Activated naive CD4-positive, alpha-beta T cell treated with anti-CD3 and anti-CD28 coated beads, Interleukin-2, amount 50 U/mL, for 24 hours (primary cell): ENCODE measurements around the gene LDLRAD2.

Experiments used
- H3K27ac Mint-ChIP-seq: one replicate; pipeline ENCODE4 v1.8.0; 2021; ENCODE audit warnings: mild to moderate bottlenecking, mixed read lengths
- H3K27me3 Mint-ChIP-seq: one replicate; pipeline ENCODE4 v1.8.0; 2021; ENCODE audit warnings: mixed read lengths
- H3K36me3 Mint-ChIP-seq: one replicate; pipeline ENCODE4 v1.8.0; 2021; ENCODE audit warnings: mixed read lengths
- H3K4me1 Mint-ChIP-seq: one replicate; pipeline ENCODE4 v1.8.0; 2021; ENCODE audit warnings: mixed read lengths
- H3K4me3 Mint-ChIP-seq: one replicate; pipeline ENCODE4 v1.8.0; 2021; ENCODE audit warnings: mild to moderate bottlenecking, mixed read lengths
- H3K9me3 Mint-ChIP-seq: one replicate; pipeline ENCODE4 v1.8.0; 2021; ENCODE audit warnings: mixed read lengths

Gene LDLRAD2

DNA sequence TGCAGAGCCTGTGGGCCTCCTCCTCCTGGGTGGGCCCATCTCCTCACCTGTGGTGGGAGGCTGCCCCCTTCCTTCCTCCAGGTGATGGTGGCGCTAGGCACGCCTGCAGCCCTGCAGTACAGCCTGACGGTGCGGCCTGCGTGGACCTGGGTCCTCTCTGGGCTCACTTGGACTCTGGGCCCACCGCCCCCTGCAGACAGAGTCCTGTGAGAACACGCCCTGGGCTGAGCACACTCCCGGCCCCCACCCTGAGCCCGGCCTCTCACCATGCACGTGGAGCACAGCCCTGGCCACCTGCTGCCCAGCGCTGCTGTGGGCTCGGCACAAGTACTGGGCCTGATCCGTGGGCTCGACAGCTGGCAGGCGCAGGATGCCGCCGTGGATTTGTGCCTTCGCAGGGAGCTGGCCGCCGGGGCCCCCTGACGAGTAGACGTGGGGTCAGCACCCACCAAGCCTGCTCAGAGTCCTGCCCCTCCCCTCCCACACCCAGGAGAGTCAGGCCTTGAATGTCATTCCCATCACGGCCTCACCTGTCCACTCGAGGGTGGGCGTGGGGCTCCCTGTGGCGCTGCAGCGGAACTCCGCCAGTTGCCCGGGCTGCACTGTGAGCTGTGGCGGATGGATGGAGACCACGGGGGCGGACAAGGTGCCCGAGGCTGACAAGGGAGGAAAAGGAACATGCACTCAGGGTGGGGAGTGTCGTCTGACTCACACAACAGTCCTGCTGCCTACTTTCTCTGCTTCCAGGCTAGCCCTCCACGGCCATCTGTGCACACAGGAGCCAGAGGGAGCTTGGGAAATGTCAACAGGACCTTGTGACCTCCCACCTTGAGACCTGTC is 43.4 kb downstream of the LDLRAD2 start:
- Mint-ChIP-seq H3K4me3 (no peak overlapping the region), H3K36me3 (no peaks in the 10 kb centered on the region), H3K9me3 (no peaks in the 10 kb centered on the region), H3K27me3 (no peaks in the 10 kb centered on the region), H3K27ac (no peak overlapping the region), H3K4me1 (no peaks in the 10 kb centered on the region)

DNA sequence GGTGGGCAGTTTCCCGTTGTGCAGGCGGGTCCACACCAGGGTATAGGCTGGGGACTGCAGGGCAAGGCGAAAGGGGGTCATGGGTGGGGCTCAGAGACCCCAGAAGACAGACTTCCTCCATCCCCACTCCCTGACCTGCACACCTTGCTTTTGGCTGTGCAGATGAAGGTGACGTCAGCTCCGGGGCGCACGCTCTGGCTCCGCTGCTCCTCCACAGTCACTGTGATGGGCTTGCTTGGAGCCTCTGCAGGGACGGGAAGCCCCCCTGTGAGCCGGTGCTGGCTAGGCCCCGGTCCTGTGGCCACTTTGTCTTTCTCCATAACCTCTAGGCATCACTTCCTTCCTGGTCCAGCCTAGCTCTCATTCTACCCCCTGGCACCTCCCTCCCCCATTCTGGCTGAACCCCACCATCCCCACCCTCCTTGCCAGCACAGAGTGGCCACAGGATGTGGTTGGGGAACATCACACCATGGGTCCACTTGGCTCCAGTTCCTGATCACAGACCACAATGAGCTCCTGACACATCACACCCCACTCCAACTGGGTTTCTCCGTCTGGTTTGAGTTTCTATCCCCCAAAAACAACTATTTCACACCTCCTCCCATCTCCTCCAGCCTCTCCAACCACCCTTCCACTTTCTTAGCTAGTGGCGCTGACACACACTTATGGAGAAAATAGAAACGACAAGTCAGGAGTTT is 45.2 kb downstream of the LDLRAD2 start:
- no peaks in the 10 kb centered on the region for H3K27me3 Mint-ChIP-seq
- H3K4me1 Mint-ChIP-seq = no peaks in the 10 kb centered on the region
- H3K36me3 Mint-ChIP-seq = peaks cover 2% of the 10 kb centered on the region
- H3K4me3 Mint-ChIP-seq = no peak overlapping the region
- H3K9me3 Mint-ChIP-seq = no peaks in the 10 kb centered on the region
- no peak overlapping the region for H3K27ac Mint-ChIP-seq

DNA sequence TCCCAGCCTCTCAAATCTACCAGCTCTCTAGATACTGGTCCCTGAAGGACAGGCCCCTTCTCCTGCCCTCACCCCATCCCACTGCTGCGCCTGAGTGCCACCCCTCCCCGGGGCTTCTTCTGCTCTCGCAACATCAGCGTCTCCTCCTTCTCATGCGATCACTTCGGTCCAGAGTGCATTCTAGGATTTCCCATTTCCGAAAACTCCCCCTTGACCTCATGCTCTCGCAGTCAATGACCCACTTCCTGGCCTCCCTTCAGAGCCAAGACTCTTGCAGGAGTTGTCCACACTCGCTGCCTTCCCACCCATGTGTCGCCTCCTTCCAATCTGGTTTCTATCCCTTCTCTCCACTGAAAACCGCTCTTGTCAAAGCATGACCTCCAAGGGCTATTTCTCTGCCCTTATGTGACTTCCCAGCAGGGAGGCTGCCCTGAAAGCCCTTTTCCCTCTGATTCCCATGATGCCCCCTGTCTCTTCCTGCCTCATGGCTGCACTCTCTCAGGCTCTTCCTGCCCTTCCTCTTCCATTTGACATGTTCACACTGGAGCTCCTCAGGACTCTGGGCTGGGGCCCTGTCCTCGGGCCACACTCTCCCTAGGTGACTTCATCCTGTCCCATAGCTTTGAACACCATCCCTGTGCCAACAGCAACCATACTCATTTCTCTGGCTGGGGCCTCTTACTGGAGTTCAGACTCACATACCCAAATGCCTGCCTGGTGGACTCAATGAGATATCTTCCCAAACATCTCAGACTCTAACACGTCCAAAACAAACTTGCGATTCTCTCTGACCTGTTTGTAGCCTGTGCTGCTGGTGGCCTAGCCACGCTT is 46.0 kb downstream of the LDLRAD2 start:
- Mint-ChIP-seq H3K36me3 (peaks cover 2% of the 10 kb centered on the region), H3K4me1 (no peaks in the 10 kb centered on the region), H3K9me3 (no peaks in the 10 kb centered on the region), H3K4me3 (no peak overlapping the region), H3K27ac (no peak overlapping the region), H3K27me3 (no peaks in the 10 kb centered on the region)

DNA sequence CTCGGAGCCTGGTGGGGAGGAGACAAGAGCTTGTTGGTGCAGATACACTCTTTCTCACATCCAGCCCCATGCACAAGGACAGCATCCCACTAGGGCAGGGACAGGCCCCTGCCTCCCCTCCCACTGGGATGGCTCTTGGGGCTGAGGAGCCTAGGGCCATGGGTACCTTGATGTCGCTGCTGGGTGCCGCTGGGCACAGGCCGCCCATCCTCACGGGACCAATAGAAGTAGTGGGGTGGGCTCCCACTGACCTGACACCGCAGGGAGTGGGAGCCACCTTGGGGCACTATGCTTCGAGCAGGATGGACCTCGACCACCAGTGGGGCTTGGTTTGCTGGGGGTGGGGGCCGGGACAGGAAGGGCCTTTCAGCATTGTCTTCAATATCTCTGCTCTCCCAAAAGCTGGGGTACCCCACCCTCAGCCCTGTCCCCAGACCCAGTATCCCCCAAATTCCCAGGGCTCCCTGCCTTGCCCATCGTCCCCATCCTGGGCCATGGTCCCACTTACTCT is 47.7 kb downstream of the LDLRAD2 start:
- H3K4me1 Mint-ChIP-seq = no peaks in the 10 kb centered on the region
- peaks cover 2% of the 10 kb centered on the region for H3K36me3 Mint-ChIP-seq
- no peak overlapping the region for H3K27ac Mint-ChIP-seq
- H3K4me3 Mint-ChIP-seq = no peak overlapping the region
- no peaks in the 10 kb centered on the region for H3K9me3 Mint-ChIP-seq
- no peaks in the 10 kb centered on the region for H3K27me3 Mint-ChIP-seq

DNA sequence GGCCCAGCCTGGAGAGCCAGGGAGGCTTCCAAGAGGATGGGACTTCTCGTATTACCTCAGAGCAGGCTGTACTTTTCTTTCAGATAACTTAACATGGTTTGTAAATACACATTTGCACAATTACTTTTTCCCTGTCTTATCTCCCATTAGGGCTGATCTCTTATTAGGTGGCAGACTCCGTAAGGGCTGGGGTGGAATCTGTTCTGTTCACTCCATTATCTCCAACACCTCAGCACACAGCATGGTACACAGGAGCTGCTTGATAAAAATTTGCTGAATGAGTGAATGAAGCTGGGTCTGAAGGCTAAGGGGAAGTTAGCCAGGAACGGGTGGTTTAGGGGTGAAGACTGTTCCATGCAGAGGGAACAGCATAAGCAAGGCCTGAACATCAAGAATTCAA is 48.9 kb downstream of the LDLRAD2 start:
- Mint-ChIP-seq H3K27ac (no peak overlapping the region), H3K4me3 (no peak overlapping the region), H3K9me3 (no peaks in the 10 kb centered on the region), H3K27me3 (no peaks in the 10 kb centered on the region), H3K36me3 (peaks cover 2% of the 10 kb centered on the region), H3K4me1 (no peaks in the 10 kb centered on the region)

DNA sequence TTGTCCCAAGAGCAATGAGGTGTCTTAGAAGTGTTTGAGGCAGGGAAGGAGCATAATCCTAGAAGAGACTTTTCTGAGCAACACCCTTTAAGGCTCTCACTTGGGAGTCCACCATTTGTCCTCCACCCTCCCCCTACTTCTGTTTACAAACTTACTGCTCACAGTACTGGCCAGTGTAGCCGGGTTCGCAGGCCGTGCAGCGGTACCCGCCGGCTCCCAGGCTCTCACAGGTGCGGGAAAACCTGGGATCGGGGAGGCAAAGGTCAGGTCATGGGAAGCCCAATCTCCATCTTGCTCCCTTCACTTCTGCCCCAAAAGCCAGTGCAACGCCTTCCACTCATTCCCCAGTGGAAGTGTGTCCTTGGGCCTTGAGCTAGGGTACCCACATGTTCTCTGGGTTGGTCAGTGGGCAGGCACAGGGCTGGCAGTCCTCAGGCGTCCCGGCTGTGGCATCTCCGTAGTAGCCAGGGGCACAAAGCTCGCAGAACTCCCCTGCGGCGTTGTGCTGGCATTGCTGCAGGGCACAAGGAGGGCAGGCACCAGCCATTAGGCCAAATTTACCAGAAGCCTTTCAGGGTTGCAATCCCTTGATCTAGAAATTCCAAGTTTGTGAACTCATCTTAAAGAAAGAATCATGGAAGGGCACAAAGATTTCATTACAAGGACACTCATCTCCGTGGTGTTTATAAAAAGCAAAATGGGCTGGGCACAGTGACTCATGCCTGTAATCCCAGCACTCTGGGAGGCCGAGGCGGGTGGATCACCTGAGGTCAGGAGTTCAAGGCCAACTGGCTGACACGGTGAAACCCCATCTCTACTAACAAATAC is 49.8 kb downstream of the LDLRAD2 start:
- H3K4me1 Mint-ChIP-seq = no peaks in the 10 kb centered on the region
- H3K27me3 Mint-ChIP-seq = no peaks in the 10 kb centered on the region
- no peak overlapping the region for H3K27ac Mint-ChIP-seq
- no peak overlapping the region for H3K4me3 Mint-ChIP-seq
- H3K9me3 Mint-ChIP-seq = no peaks in the 10 kb centered on the region
- H3K36me3 Mint-ChIP-seq = peaks cover 2% of the 10 kb centered on the region

DNA sequence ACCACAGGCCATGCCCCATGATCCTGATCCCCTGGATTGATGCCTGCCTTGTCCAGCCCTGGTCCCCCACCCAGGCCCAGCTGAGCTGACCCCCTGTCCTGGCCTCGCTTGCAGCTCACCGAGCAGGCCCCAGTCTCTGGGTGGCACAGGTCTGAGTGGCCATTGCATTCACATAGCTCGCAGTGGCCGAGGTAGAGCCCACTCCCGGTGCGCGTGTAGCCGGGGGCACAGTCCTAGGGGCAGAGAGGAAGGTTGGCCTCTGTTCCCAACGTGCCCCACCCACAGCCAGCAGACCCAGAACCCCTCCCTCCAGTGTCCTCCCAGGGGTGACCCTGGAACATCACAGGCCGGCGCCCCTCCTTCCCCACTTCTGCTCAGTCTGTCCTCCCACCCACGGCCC is 51.9 kb downstream of the LDLRAD2 start:
- Mint-ChIP-seq H3K27me3 (no peaks in the 10 kb centered on the region), H3K9me3 (no peaks in the 10 kb centered on the region), H3K4me1 (no peaks in the 10 kb centered on the region), H3K36me3 (peaks cover 2% of the 10 kb centered on the region), H3K4me3 (no peak overlapping the region), H3K27ac (no peak overlapping the region)

DNA sequence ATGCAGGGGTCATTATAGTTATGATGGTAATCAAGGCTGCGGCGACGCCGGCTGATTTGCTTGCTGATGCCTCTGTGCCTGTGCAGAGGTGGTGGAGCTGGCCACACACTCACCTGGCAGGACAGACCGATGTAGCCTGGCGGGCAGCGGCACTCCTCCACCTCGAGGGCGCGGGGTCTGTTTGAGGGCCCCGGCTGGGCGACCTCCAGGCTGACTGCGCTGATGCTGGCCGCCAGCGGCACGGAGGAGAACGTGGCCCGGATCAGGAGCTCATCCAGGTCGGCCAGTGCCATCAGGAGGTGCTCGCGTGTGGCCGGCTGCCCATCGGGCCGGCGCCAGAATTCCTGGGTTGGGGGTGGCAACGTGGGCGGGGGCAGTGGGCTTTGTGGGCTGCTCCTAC is 52.7 kb downstream of the LDLRAD2 start:
- Mint-ChIP-seq H3K36me3 (peaks cover 2% of the 10 kb centered on the region), H3K4me1 (no peaks in the 10 kb centered on the region), H3K27ac (no peak overlapping the region), H3K4me3 (no peak overlapping the region), H3K9me3 (no peaks in the 10 kb centered on the region), H3K27me3 (no peaks in the 10 kb centered on the region)

DNA sequence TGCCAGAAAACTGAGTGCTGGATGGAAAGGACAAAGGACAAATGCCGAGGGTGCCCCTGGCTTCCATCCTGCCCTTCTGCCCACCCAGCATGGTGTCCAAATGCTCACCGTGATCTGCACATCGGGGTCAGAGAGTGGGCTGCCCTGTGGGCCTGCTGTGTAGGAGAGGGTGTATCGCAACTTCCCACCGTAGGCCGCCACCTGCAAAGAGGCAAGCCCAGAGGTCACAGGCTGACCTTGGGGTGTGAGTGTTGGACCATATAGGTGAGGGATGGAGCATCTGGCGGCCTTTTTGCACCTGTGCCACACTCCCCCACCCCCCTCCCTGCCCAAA is 53.5 kb downstream of the LDLRAD2 start:
- no peak overlapping the region for H3K4me3 Mint-ChIP-seq
- H3K9me3 Mint-ChIP-seq = no peaks in the 10 kb centered on the region
- H3K36me3 Mint-ChIP-seq = peaks cover 2% of the 10 kb centered on the region

DNA sequence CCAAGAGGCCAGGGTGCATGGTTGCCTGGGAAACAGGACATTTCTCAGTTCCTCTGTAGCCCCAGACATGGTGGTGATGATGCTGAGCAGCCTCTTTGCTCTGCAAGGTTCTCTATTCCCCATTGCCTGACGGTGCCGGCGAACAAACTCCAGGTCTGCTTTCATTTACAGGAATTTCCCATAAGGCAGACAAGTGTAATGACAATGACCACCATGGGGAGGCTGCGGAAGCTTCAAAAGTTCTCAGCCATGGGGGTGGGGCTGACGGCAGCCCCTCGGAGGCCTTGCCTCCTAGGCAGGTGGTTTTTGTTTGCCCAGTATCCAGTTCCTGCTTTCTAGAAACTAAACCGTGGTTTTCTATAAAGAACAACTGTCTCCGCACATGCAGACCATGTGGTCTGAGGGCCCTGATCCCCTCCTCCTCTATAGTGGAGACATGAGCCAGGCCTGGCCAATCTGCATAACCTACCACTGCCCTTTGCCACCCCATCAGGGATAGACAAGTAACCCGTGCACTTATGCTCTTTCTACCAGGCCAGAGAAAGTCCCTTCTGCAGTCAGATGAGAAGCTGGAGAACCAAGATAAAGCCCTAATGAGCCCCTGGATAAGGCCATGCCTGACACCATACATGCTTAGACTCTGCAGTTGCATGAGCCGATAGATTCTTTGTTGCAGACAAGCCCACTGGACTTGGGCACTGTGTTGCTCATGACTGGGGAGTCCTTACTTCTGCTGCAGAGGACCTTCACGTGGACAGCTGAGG is 54.1 kb downstream of the LDLRAD2 start:
- no peaks in the 10 kb centered on the region for H3K4me1 Mint-ChIP-seq
- peaks cover 2% of the 10 kb centered on the region for H3K36me3 Mint-ChIP-seq
- H3K27me3 Mint-ChIP-seq = no peaks in the 10 kb centered on the region
- H3K27ac Mint-ChIP-seq = no peak overlapping the region
- H3K4me3 Mint-ChIP-seq = no peak overlapping the region
- H3K9me3 Mint-ChIP-seq = no peaks in the 10 kb centered on the region

More for the DNA sequence above, 53.5 kb downstream of the LDLRAD2 start:
- H3K27ac Mint-ChIP-seq = no peak overlapping the region
- no peaks in the 10 kb centered on the region for H3K4me1 Mint-ChIP-seq
- H3K27me3 Mint-ChIP-seq = no peaks in the 10 kb centered on the region

DNA sequence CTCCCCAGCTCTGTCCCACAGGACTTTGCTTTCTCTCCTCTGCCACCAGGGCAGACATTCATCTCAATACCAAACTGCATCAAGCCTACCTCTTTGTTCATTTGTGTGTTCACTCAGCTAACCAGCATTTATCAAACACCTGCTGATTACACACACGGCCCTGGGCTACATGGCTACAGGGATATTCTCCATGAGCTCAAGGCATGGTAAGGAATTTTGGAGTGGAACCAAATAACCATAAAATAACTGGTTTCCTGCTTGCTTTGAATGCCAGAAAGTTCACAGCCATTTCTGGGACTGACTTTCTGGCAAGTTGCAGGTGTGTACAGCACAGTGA is 54.6 kb downstream of the LDLRAD2 start:
- Mint-ChIP-seq H3K36me3 (peaks cover 2% of the 10 kb centered on the region), H3K27me3 (no peaks in the 10 kb centered on the region), H3K4me3 (no peak overlapping the region), H3K9me3 (no peaks in the 10 kb centered on the region), H3K4me1 (no peaks in the 10 kb centered on the region), H3K27ac (no peak overlapping the region)

DNA sequence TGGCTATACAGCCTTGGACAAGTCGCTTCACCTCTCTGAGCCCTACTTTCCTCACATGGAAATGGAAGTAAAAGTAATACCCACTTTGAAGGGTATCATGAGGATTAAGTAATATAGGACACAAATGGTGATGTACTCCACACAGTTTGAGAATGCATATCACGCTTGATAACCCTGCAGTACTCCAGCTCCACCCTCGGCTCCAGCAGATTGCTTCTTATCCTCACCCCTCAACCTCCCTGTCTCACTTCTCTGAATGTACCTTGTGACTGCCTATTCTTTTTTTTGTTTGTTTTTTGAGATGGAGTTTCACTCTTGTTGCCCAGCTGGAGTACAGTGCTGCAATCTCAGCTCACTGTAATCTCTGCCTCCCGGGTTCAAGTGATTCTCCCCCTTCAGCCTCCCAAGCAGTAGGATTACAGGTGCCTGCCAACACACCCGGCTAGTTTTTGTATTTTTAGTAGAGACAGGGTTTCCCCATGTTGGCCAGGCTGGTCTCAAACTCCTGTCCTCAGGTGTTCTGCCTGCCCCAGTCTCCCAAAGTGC is 55.5 kb downstream of the LDLRAD2 start:
- Mint-ChIP-seq H3K4me3 (no peak overlapping the region), H3K27me3 (no peaks in the 10 kb centered on the region), H3K27ac (no peak overlapping the region), H3K4me1 (no peaks in the 10 kb centered on the region), H3K36me3 (no peaks in the 10 kb centered on the region), H3K9me3 (no peaks in the 10 kb centered on the region)

DNA sequence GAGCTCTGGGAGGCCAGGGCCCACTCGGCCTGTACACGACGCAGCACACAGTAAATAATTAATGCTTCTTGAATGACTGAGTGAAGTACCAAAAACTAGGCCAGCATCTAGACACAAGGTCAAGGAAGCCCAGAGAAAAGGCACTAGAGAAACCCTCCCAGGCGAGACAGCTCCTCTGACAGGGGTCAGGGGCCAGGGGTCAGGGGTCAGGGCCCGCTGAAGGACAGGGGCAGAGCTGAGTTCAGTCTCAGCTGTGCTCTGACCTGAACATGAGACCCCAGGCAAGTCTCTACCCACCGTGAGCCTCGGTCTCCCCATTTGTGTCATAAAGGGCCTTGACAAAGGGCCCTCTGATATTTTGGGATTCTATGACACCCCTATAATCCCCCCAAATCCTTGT is 56.4 kb downstream of the LDLRAD2 start:
- Mint-ChIP-seq H3K27ac (no peak overlapping the region), H3K4me3 (no peak overlapping the region), H3K9me3 (no peaks in the 10 kb centered on the region), H3K4me1 (no peaks in the 10 kb centered on the region), H3K36me3 (no peaks in the 10 kb centered on the region), H3K27me3 (no peaks in the 10 kb centered on the region)

DNA sequence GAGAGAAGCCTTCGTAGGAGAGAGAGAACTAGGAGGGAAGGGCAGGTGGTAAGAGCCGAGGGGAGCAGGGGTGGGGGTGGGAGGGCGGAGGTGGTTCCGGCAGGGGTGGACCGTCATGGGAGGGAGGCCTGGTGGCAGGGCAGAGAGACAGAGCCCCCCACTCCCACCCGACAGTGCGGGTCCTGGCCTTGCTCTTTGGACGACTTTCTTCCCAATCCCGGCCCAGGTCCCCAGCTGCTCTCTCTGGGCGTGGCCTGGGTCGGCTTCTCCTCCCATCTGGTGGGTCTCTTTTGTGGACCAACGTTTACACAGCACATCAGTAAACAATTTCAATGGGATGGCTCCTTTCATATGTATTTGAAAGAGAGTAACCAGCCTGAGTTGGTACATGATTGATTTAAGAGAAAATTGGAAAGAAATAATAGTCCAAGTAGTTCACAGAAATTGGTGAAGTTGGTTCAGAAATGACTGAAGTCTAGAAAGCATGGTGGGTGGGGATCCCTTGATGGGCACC is 56.9 kb downstream of the LDLRAD2 start:
- Mint-ChIP-seq H3K4me1 (no peaks in the 10 kb centered on the region), H3K27ac (no peak overlapping the region)

More for the DNA sequence above, 56.9 kb downstream of the LDLRAD2 start:
- Mint-ChIP-seq H3K9me3 (no peaks in the 10 kb centered on the region), H3K27me3 (no peaks in the 10 kb centered on the region), H3K4me3 (no peak overlapping the region), H3K36me3 (no peaks in the 10 kb centered on the region)
